GM12801 (cell line): Measurements from ENCODE around the gene KCNK10.
A peak's percentile ranks its signal among the peaks of the same experiment; 100 is the strongest.

Experiments used
- CTCF ChIP-seq: IDR thresholded peaks from one replicate; pipeline ENCODE4 v1.5.1; 2011; ENCODE audit warnings: control low read depth; ENCODE audit not compliant: insufficient read length; ENCODE audit errors: extremely low read depth

Gene KCNK10

GRCh38 chr14:88181072-88181471 is 142.0 kb downstream of the KCNK10 start:
- no peak for TF ChIP-seq CTCF

GRCh38 chr14:88179716-88180115 is 143.4 kb downstream of the KCNK10 start:
- no peak for TF ChIP-seq CTCF

- TF ChIP-seq CTCF = no peak
Observed at GRCh38 chr14:88170333-88170732, 152.7 kb downstream of the KCNK10 start.

- TF ChIP-seq CTCF = peak; percentile 29
Observed at GRCh38 chr14:88168498-88169165, 154.4 kb downstream of the KCNK10 start.

- no peak for TF ChIP-seq CTCF
Observed at GRCh38 chr14:88168025-88168424, 155.0 kb downstream of the KCNK10 start.

GRCh38 chr14:88166616-88167015 is 156.5 kb downstream of the KCNK10 start:
- TF ChIP-seq CTCF = no peak

- TF ChIP-seq CTCF = no peak
Observed at GRCh38 chr14:88164906-88165534, 158.0 kb downstream of the KCNK10 start.
